H9 (cell line): ENCODE results near the gene TIGD2. TPM values are rescaled to one million over a fixed set of nuclear protein-coding genes. Genes with fewer than 3 reads are reported as not detected.

ENCODE experiments used
- DNase-seq: peaks from one replicate; pipeline ENCODE4 v3.0.0-alpha.2; 2017
- H2AFZ ChIP-seq: one replicate; pipeline ENCODE4 v1.6.1; 2013; ENCODE audit warnings: mild to moderate bottlenecking, low read length, control low read depth, moderate library complexity
- H2AK5ac ChIP-seq: 2 replicates; pipeline ENCODE4 v1.6.1; 2013; ENCODE audit warnings: low read length, control low read depth, mixed read lengths; ENCODE audit not compliant: insufficient read length
- H2BK120ac ChIP-seq: one replicate; pipeline ENCODE4 v1.6.1; 2013; ENCODE audit warnings: low read depth, mild to moderate bottlenecking, low read length, control low read depth, inconsistent platforms; ENCODE audit not compliant: poor library complexity, severe bottlenecking
- H2BK12ac ChIP-seq: 2 replicates; pipeline ENCODE4 v1.6.1; 2013; ENCODE audit warnings: low read length, control low read depth, mixed read lengths, low read depth; ENCODE audit not compliant: insufficient read length
- H2BK15ac ChIP-seq: 2 replicates; pipeline ENCODE4 v1.6.1; 2013; ENCODE audit warnings: low read depth, low read length, control low read depth
- H2BK20ac ChIP-seq: one replicate; pipeline ENCODE4 v1.6.1; 2013; ENCODE audit warnings: low read depth, mild to moderate bottlenecking, low read length, control low read depth, inconsistent platforms; ENCODE audit not compliant: poor library complexity, severe bottlenecking
- H2BK5ac ChIP-seq: 2 replicates; pipeline ENCODE4 v1.6.1; 2013; ENCODE audit warnings: low read length, control low read depth, mixed read lengths; ENCODE audit not compliant: insufficient read length
- H3K14ac ChIP-seq: 2 replicates; pipeline ENCODE4 v1.6.1; 2013; ENCODE audit warnings: low read length, control low read depth; ENCODE audit not compliant: insufficient read depth
- H3K18ac ChIP-seq: 2 replicates; pipeline ENCODE4 v1.6.1; 2013; ENCODE audit warnings: low read depth, mild to moderate bottlenecking, mixed read lengths, low read length, control low read depth; ENCODE audit not compliant: insufficient read length
- H3K23ac ChIP-seq: 2 replicates; pipeline ENCODE4 v1.6.1; 2013; ENCODE audit warnings: low read length, control low read depth, mixed read lengths, low read depth; ENCODE audit not compliant: insufficient read length
- H3K23me2 ChIP-seq: 2 replicates; pipeline ENCODE4 v1.6.1; 2013; ENCODE audit warnings: low read depth, mild to moderate bottlenecking, mixed read lengths, low read length, control low read depth; ENCODE audit not compliant: insufficient read length, poor library complexity, severe bottlenecking
- H3K27ac ChIP-seq: 2 replicates; pipeline ENCODE4 v1.5.1; 2013; ENCODE audit warnings: low read length, control low read depth, mixed read lengths, low read depth; ENCODE audit not compliant: insufficient read length
- H3K27me3 ChIP-seq: 2 replicates; pipeline ENCODE4 v1.6.1; 2013; ENCODE audit warnings: low read length, control low read depth, inconsistent platforms; ENCODE audit not compliant: insufficient read depth
- H3K4ac ChIP-seq: 2 replicates; pipeline ENCODE4 v1.6.1; 2013; ENCODE audit warnings: low read depth, mild to moderate bottlenecking, control low read depth, inconsistent platforms, low read length, moderate library complexity
- H3K4me1 ChIP-seq: 2 replicates; pipeline ENCODE4 v1.6.1; 2013; ENCODE audit warnings: low read length, control low read depth, inconsistent platforms; ENCODE audit not compliant: insufficient read depth
- H3K4me2 ChIP-seq: 2 replicates; pipeline ENCODE4 v1.6.1; 2013; ENCODE audit warnings: low read length, control low read depth, mixed read lengths; ENCODE audit not compliant: insufficient read length, insufficient read depth
- H3K56ac ChIP-seq: 2 replicates; pipeline ENCODE4 v1.6.1; 2013; ENCODE audit warnings: low read depth, mild to moderate bottlenecking, mixed read lengths, low read length, control low read depth; ENCODE audit not compliant: insufficient read length
- H3K79me1 ChIP-seq: 2 replicates; pipeline ENCODE4 v1.6.1; 2013; ENCODE audit warnings: low read depth, mild to moderate bottlenecking, moderate library complexity, low read length, control low read depth, inconsistent platforms; ENCODE audit not compliant: insufficient read depth, poor library complexity, severe bottlenecking
- H3K79me2 ChIP-seq: 2 replicates; pipeline ENCODE4 v1.6.1; 2013; ENCODE audit warnings: low read length, control low read depth, inconsistent platforms; ENCODE audit not compliant: insufficient read depth
- H3K9ac ChIP-seq: 2 replicates; pipeline ENCODE4 v1.6.1; 2013; ENCODE audit warnings: low read length, control low read depth, mixed read lengths; ENCODE audit not compliant: insufficient read length; ENCODE audit errors: extremely low read depth
- H3K9me3 ChIP-seq: one replicate; pipeline ENCODE4 v1.6.1; 2013; ENCODE audit warnings: low read depth, low read length, inconsistent platforms; ENCODE audit not compliant: control insufficient read depth
- H3T11ph ChIP-seq: one replicate; pipeline ENCODE4 v1.6.1; 2013; ENCODE audit warnings: mild to moderate bottlenecking, low read length, control low read depth, inconsistent platforms
- H4K20me1 ChIP-seq: one replicate; pipeline ENCODE4 v1.6.1; 2013; ENCODE audit not compliant: control insufficient read depth, insufficient read length, insufficient read depth
- H4K5ac ChIP-seq: 2 replicates; pipeline ENCODE4 v1.6.1; 2013; ENCODE audit warnings: low read depth, mild to moderate bottlenecking, mixed read lengths, low read length, control low read depth; ENCODE audit not compliant: insufficient read length
- H4K8ac ChIP-seq: replicated peaks from 2 replicates; pipeline ENCODE4 v1.6.1; 2013; ENCODE audit warnings: low read length, control low read depth, mixed read lengths, low read depth; ENCODE audit not compliant: insufficient read length
- H4K91ac ChIP-seq: 2 replicates; pipeline ENCODE4 v1.6.1; 2013; ENCODE audit warnings: low read depth, mild to moderate bottlenecking, moderate library complexity, mixed read lengths, low read length, control low read depth; ENCODE audit not compliant: insufficient read length
- H3K27ac Mint-ChIP-seq, 3 experiments: 2 replicates in 2 of 3; 3 replicates in 1 of 3; pipeline ENCODE4 v1.8.0; 2020 to 2021; ENCODE audit warnings: mixed read lengths in 3 of 3, mild to moderate bottlenecking in 1 of 3, moderate library complexity in 1 of 3
- H3K27me3 Mint-ChIP-seq: 2 replicates; pipeline ENCODE4 v1.8.0; 2021; ENCODE audit warnings: low read depth, mild to moderate bottlenecking, moderate library complexity, mixed read lengths
- H3K36me3 Mint-ChIP-seq, 3 experiments: 2 replicates in 2 of 3; 3 replicates in 1 of 3; pipeline ENCODE4 v1.8.0; 2020 to 2021; ENCODE audit warnings: low read depth in 3 of 3, mixed read lengths in 3 of 3; ENCODE audit not compliant: insufficient read depth in 1 of 3
- H3K4me1 Mint-ChIP-seq, 2 experiments: 2 replicates each; pipeline ENCODE4 v1.8.0; 2020; ENCODE audit warnings: mixed read lengths in 2 of 2
- H3K4me3 Mint-ChIP-seq, 2 experiments: 2 replicates in 1 of 2; 3 replicates in 1 of 2; pipeline ENCODE4 v1.8.0; 2020 to 2021; ENCODE audit warnings: mild to moderate bottlenecking in 2 of 2, mixed read lengths in 2 of 2, moderate library complexity in 1 of 2
- H3K9me3 Mint-ChIP-seq, 2 experiments: 2 replicates in 1 of 2; 3 replicates in 1 of 2; pipeline ENCODE4 v1.8.0; 2020; ENCODE audit warnings: mild to moderate bottlenecking in 2 of 2, mixed read lengths in 2 of 2, moderate library complexity in 1 of 2
- CTCF ChIP-seq: fragments of 200-600 bp; sonication (generic); conservative IDR thresholded peaks from 3 replicates; pipeline ENCODE4 v1.8.0; 2021; ENCODE audit warnings: antibody characterized with exemption, mild to moderate bottlenecking
- WGBS: extraction: QIAGEN DNeasy Blood & Tissue Kit; methylation state at CpG from one replicate; pipeline ENCODE4 v1.1.7; 2013; ENCODE audit warnings: missing lambda C conversion rate, low lambda C conversion rate, mixed read lengths; ENCODE audit not compliant: insufficient read length; ENCODE audit errors: extremely low coverage; 5-methylcytosine and 5-hydroxymethylcytosine counted together
- total RNA-seq: library from RNA; stranded (reverse); gene quantifications from 2 replicates; pipeline ENCODE4 v1.2.1, GENCODE V29; 2021

The TIGD2 gene
- total RNA-seq, 1 experiment from 2014 or later = 10.4 TPM

- Histone ChIP-seq H3K4me1 (no peaks in the 10 kb centered on the region), H3K18ac (no peak overlapping the region), H2AK5ac (no peak overlapping the region), H3K27ac (no peak overlapping the region), H3K4me2 (no peak overlapping the region), H2BK15ac (no peak overlapping the region), H3K79me1 (no peaks in the 10 kb centered on the region), H4K8ac (no peak overlapping the region), H3K9ac (no peak overlapping the region), H4K91ac (no peak overlapping the region), H2BK5ac (no peak overlapping the region), H3T11ph (no peak overlapping the region), H2AFZ (no peak overlapping the region), H3K27me3 (no peaks in the 10 kb centered on the region), H3K23me2 (no peaks in the 10 kb centered on the region), H2BK20ac (no peak overlapping the region), H3K4ac (no peak overlapping the region), H2BK12ac (no peak overlapping the region), H3K79me2 (no peaks in the 10 kb centered on the region), H3K23ac (no peak overlapping the region), H4K20me1 (no peaks in the 10 kb centered on the region), H3K9me3 (no peaks in the 10 kb centered on the region), H3K14ac (no peak overlapping the region), H3K56ac (no peak overlapping the region), H4K5ac (no peak overlapping the region), H2BK120ac (no peak overlapping the region)
- no peak for TF ChIP-seq CTCF
- no CpG with 5 or more reads among the region's 3 CpGs for WGBS
- Mint-ChIP-seq H3K36me3 (no peaks in the 10 kb centered on the region; a peak in 1 of 7 replicates), H3K27me3 (peaks cover 2% of the 10 kb centered on the region; the same call in 1 of the 2 replicates), H3K27ac (peak overlapping the region in 2 of 3 experiments; percentile 29 to 73; a peak in 2 of 7 replicates), H3K4me3 (no peak overlapping the region), H3K9me3 (peaks cover 0 to 6% of the 10 kb centered on the region in 2 experiments; a peak in 3 of 5 replicates), H3K4me1 (peaks cover 3% of the 10 kb centered on the region in 2 experiments)
- DNase-seq = no peak
These were observed 10.5 kb upstream of the TIGD2 start for GRCh38 chr4:89100853-89101252.
